WTC11 (cell line): ENCODE measurements around the gene C5orf58. TPM values are rescaled to one million over a fixed set of nuclear protein-coding genes. Genes with fewer than 3 reads are reported as not detected.

ENCODE experiments used
- ATAC-seq: fragments of 200-7000 bp; cut with Tn5 transposase; 2 replicates; pipeline ENCODE4 v1.10.0; 2021; ENCODE audit warnings: mild to moderate bottlenecking, moderate library complexity
- CTCF ChIA-PET: fragments of 300-600 bp; sonication (Branson Sonifier 250); formaldehyde crosslinking; loops from one replicate; lab custom pipeline; 2021; ENCODE audit warnings: antibody characterized with exemption; lab: Charles Lee
- POLR2A ChIA-PET: fragments of 350-600 bp; sonication (Branson Sonifier 250); formaldehyde crosslinking; loops from one replicate; lab custom pipeline; 2021; ENCODE audit warnings: antibody characterized with exemption; lab: Charles Lee
- DNase-seq: peaks from one replicate; pipeline ENCODE4 v3.0.0; 2021; ENCODE audit warnings: low spot score
- H3K27ac Mint-ChIP-seq: 2 replicates; pipeline ENCODE4 v1.8.0; 2021; ENCODE audit warnings: mixed read lengths
- H3K27me3 Mint-ChIP-seq: 2 replicates; pipeline ENCODE4 v1.8.0; 2021; ENCODE audit warnings: low read depth, mild to moderate bottlenecking, moderate library complexity, mixed read lengths
- H3K36me3 Mint-ChIP-seq: 2 replicates; pipeline ENCODE4 v1.8.0; 2021; ENCODE audit warnings: mixed read lengths
- H3K4me1 Mint-ChIP-seq: 2 replicates; pipeline ENCODE4 v1.8.0; 2022; ENCODE audit warnings: mixed read lengths
- H3K4me3 Mint-ChIP-seq: 2 replicates; pipeline ENCODE4 v1.8.0; 2021; ENCODE audit warnings: mild to moderate bottlenecking, moderate library complexity, mixed read lengths
- H3K9me3 Mint-ChIP-seq: 2 replicates; pipeline ENCODE4 v1.8.0; 2021; ENCODE audit warnings: mixed read lengths
- CREM ChIP-seq: sonication (generic); formaldehyde crosslinking; IDR thresholded peaks from 2 replicates; pipeline ENCODE4 v1.8.1; 2022; ENCODE audit warnings: mild to moderate bottlenecking, missing genetic modification reagents, moderate library complexity
- GTF2I ChIP-seq: fragments of 250-450 bp; sonication (Bioruptor Pico); conservative IDR thresholded peaks from 2 replicates; pipeline ENCODE4 v1.4.0; 2021; ENCODE audit warnings: mild to moderate bottlenecking
- JAZF1 ChIP-seq: fragments of 250-450 bp; sonication (Bioruptor Pico); IDR thresholded peaks from 2 replicates; pipeline ENCODE4 v1.9.0; 2021; ENCODE audit warnings: moderate library complexity, mild to moderate bottlenecking, inconsistent platforms
- MXD4 ChIP-seq: fragments of 250-450 bp; sonication (Bioruptor Pico); IDR thresholded peaks from 2 replicates; pipeline ENCODE4 v1.8.0; 2021; ENCODE audit warnings: mild to moderate bottlenecking, moderate library complexity, borderline replicate concordance
- NFATC4 ChIP-seq: fragments of 250-450 bp; sonication (Bioruptor Pico); IDR thresholded peaks from 2 replicates; pipeline ENCODE4 v1.9.0; 2021; ENCODE audit warnings: mild to moderate bottlenecking
- NFE2L1 ChIP-seq: sonication (generic); formaldehyde crosslinking; IDR thresholded peaks from 2 replicates; pipeline ENCODE4 v1.8.1; 2023; ENCODE audit warnings: missing genetic modification reagents
- NR2C2 ChIP-seq: sonication (generic); formaldehyde crosslinking; IDR thresholded peaks from 2 replicates; pipeline ENCODE4 v1.8.0; 2022; ENCODE audit warnings: mild to moderate bottlenecking, missing genetic modification reagents
- SMAD3 ChIP-seq: sonication (generic); formaldehyde crosslinking; IDR thresholded peaks from 2 replicates; pipeline ENCODE4 v1.8.0; 2022; ENCODE audit warnings: missing genetic modification reagents, mild to moderate bottlenecking, borderline replicate concordance
- SOX15 ChIP-seq: fragments of 250-450 bp; sonication (Bioruptor Pico); IDR thresholded peaks from 2 replicates; pipeline ENCODE4 v1.9.0; 2021; ENCODE audit warnings: mild to moderate bottlenecking
- TEAD1 ChIP-seq: sonication (generic); formaldehyde crosslinking; IDR thresholded peaks from 2 replicates; pipeline ENCODE4 v1.8.0; 2022; ENCODE audit warnings: mild to moderate bottlenecking, missing genetic modification reagents
- TP53 ChIP-seq: sonication (generic); formaldehyde crosslinking; IDR thresholded peaks from 2 replicates; pipeline ENCODE4 v1.8.1; 2023; ENCODE audit warnings: mild to moderate bottlenecking, missing genetic modification reagents
- ZNF121 ChIP-seq: sonication (generic); formaldehyde crosslinking; IDR thresholded peaks from 2 replicates; pipeline ENCODE4 v1.8.0; 2023; ENCODE audit warnings: missing genetic modification reagents
- ZNF396 ChIP-seq: fragments of 250-450 bp; sonication (Bioruptor Pico); IDR thresholded peaks from 2 replicates; pipeline ENCODE4 v1.8.0; 2021; ENCODE audit warnings: mild to moderate bottlenecking, moderate library complexity, borderline replicate concordance
- ZNF416 ChIP-seq: fragments of 250-450 bp; sonication (Bioruptor Pico); IDR thresholded peaks from 2 replicates; pipeline ENCODE4 v1.9.0; 2021; ENCODE audit warnings: mild to moderate bottlenecking, inconsistent platforms
- ZNF423 ChIP-seq: fragments of 250-450 bp; sonication (Bioruptor Pico); IDR thresholded peaks from 2 replicates; pipeline ENCODE4 v2.1.2; 2022; ENCODE audit warnings: mild to moderate bottlenecking, moderate library complexity
- total RNA-seq: library from RNA; stranded (reverse); gene quantifications from 3 replicates; pipeline ENCODE4 v1.2.3, GENCODE V29; 2021
- TF ChIP-seq, protein P1 (sequence below): sonication (generic); formaldehyde crosslinking; IDR thresholded peaks from 2 replicates; pipeline ENCODE4 v1.8.0; 2023; ENCODE audit warnings: mild to moderate bottlenecking, missing genetic modification reagents
- TF ChIP-seq, protein P2 (sequence below): sonication (generic); formaldehyde crosslinking; IDR thresholded peaks from 2 replicates; pipeline ENCODE4 v1.8.0; 2022; ENCODE audit warnings: mild to moderate bottlenecking, missing genetic modification reagents
- TF ChIP-seq, protein P3 (sequence below): sonication (generic); formaldehyde crosslinking; IDR thresholded peaks from 2 replicates; pipeline ENCODE4 v1.8.1; 2023; ENCODE audit warnings: mild to moderate bottlenecking, missing genetic modification reagents, borderline replicate concordance
- TF ChIP-seq, protein P4 (sequence below): sonication (generic); formaldehyde crosslinking; IDR thresholded peaks from 2 replicates; pipeline ENCODE4 v1.8.1; 2023; ENCODE audit warnings: mild to moderate bottlenecking, missing genetic modification reagents, moderate library complexity
- TF ChIP-seq, protein P5 (sequence below): sonication (generic); formaldehyde crosslinking; conservative IDR thresholded peaks from 2 replicates; pipeline ENCODE4 v1.8.1; 2022; ENCODE audit warnings: mild to moderate bottlenecking, missing genetic modification reagents
- TF ChIP-seq, protein P6 (sequence below): sonication (generic); formaldehyde crosslinking; IDR thresholded peaks from 2 replicates; pipeline ENCODE4 v1.8.0; 2022; ENCODE audit warnings: mild to moderate bottlenecking, missing genetic modification reagents
- TF ChIP-seq, protein P7 (sequence below): fragments of 250-450 bp; sonication (Bioruptor Pico); conservative IDR thresholded peaks from 2 replicates; pipeline ENCODE4 v1.9.0; 2021; ENCODE audit warnings: mild to moderate bottlenecking
- TF ChIP-seq, protein P8 (sequence below): sonication (generic); formaldehyde crosslinking; IDR thresholded peaks from 2 replicates; pipeline ENCODE4 v1.8.1; 2023; ENCODE audit warnings: mild to moderate bottlenecking, missing genetic modification reagents

Gene C5orf58
- total RNA-seq, 1 experiment from 2014 or later = 2.0 TPM

DNA sequence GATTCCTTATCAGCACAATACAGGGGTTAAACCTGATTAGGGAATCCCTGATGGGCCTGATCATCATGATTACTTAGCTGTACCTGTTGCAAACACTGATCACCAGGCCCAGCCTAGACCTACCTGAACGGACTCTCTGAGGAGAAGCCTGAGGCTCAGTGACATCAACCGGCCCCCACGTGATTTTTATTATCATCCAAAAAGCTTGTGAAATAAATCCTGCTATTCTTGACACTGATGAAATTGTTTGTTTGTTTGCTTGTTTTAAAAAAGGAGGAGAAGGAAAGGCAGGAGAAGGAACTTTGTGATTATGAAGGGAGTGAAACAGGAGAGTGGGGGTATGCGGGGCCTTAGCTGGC, 46.7 kb downstream of the C5orf58 start:
- H3K4me3 Mint-ChIP-seq = no peak overlapping the region

DNA sequence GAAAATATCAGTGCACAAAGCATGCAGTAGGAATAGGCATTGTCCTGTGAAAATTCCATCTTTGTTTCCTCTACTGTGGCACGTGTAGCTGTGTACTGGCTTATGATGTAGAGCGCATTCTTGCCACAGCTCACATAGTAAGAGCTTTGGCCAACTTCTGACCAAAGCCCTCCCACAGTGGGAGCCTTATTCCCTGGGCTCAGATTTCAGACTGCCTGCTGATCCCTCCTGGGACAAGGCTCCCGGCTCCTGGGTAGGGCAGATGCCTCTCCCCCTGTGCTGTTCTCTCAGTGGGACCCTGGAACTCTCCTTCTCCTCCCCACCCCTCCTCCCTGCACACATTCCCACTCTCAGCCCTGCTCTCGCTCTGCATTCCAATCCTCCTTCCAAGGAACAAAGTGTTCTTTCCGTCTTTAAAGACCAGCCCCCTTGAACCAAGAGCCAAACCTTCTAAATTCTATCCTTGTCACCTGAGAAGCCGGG, 47.3 kb downstream of the C5orf58 start:
- H3K27ac Mint-ChIP-seq = peak overlapping the region; percentile 88
- peak; percentile 37 for DNase-seq
- POLR2A ChIA-PET = no interaction called here
- peaks cover 20% of the 10 kb centered on the region for H3K36me3 Mint-ChIP-seq
- peaks cover 47% of the 10 kb centered on the region for H3K4me1 Mint-ChIP-seq
- no peak overlapping the region for H3K4me3 Mint-ChIP-seq
- peak; percentile 68 for ATAC-seq
- CTCF ChIA-PET = interaction anchor here (0.8 to 2.0 kb wide), 4 partner anchors 14 to 128 kb away, joined by 3 to 11 read pairs (median 8); no protein-coding TSS in a partner anchor
- peaks cover 29% of the 10 kb centered on the region for H3K27me3 Mint-ChIP-seq
- peaks cover 22% of the 10 kb centered on the region for H3K9me3 Mint-ChIP-seq
- TF ChIP-seq, protein P1, sequence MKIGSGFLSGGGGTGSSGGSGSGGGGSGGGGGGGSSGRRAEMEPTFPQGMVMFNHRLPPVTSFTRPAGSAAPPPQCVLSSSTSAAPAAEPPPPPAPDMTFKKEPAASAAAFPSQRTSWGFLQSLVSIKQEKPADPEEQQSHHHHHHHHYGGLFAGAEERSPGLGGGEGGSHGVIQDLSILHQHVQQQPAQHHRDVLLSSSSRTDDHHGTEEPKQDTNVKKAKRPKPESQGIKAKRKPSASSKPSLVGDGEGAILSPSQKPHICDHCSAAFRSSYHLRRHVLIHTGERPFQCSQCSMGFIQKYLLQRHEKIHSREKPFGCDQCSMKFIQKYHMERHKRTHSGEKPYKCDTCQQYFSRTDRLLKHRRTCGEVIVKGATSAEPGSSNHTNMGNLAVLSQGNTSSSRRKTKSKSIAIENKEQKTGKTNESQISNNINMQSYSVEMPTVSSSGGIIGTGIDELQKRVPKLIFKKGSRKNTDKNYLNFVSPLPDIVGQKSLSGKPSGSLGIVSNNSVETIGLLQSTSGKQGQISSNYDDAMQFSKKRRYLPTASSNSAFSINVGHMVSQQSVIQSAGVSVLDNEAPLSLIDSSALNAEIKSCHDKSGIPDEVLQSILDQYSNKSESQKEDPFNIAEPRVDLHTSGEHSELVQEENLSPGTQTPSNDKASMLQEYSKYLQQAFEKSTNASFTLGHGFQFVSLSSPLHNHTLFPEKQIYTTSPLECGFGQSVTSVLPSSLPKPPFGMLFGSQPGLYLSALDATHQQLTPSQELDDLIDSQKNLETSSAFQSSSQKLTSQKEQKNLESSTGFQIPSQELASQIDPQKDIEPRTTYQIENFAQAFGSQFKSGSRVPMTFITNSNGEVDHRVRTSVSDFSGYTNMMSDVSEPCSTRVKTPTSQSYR = no peak
- TF ChIP-seq NFE2L1 (CRISPR knock-in tag) = no peak
- no peak for TF ChIP-seq NFATC4 (CRISPR knock-in tag)
- TF ChIP-seq, protein P2, sequence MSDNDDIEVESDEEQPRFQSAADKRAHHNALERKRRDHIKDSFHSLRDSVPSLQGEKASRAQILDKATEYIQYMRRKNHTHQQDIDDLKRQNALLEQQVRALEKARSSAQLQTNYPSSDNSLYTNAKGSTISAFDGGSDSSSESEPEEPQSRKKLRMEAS (CRISPR knock-in tag) = 0 out of 2 replicates have a peak, but pooled peaks have one; percentile 33
- TF ChIP-seq, protein P3, sequence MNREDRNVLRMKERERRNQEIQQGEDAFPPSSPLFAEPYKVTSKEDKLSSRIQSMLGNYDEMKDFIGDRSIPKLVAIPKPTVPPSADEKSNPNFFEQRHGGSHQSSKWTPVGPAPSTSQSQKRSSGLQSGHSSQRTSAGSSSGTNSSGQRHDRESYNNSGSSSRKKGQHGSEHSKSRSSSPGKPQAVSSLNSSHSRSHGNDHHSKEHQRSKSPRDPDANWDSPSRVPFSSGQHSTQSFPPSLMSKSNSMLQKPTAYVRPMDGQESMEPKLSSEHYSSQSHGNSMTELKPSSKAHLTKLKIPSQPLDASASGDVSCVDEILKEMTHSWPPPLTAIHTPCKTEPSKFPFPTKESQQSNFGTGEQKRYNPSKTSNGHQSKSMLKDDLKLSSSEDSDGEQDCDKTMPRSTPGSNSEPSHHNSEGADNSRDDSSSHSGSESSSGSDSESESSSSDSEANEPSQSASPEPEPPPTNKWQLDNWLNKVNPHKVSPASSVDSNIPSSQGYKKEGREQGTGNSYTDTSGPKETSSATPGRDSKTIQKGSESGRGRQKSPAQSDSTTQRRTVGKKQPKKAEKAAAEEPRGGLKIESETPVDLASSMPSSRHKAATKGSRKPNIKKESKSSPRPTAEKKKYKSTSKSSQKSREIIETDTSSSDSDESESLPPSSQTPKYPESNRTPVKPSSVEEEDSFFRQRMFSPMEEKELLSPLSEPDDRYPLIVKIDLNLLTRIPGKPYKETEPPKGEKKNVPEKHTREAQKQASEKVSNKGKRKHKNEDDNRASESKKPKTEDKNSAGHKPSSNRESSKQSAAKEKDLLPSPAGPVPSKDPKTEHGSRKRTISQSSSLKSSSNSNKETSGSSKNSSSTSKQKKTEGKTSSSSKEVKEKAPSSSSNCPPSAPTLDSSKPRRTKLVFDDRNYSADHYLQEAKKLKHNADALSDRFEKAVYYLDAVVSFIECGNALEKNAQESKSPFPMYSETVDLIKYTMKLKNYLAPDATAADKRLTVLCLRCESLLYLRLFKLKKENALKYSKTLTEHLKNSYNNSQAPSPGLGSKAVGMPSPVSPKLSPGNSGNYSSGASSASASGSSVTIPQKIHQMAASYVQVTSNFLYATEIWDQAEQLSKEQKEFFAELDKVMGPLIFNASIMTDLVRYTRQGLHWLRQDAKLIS (CRISPR knock-in tag) = no peak
- TF ChIP-seq, protein P4, sequence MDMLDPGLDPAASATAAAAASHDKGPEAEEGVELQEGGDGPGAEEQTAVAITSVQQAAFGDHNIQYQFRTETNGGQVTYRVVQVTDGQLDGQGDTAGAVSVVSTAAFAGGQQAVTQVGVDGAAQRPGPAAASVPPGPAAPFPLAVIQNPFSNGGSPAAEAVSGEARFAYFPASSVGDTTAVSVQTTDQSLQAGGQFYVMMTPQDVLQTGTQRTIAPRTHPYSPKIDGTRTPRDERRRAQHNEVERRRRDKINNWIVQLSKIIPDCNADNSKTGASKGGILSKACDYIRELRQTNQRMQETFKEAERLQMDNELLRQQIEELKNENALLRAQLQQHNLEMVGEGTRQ (CRISPR knock-in tag) = no peak
- no peak for TF ChIP-seq MXD4 (CRISPR knock-in tag)
- TF ChIP-seq, protein P5, sequence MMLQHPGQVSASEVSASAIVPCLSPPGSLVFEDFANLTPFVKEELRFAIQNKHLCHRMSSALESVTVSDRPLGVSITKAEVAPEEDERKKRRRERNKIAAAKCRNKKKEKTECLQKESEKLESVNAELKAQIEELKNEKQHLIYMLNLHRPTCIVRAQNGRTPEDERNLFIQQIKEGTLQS (CRISPR knock-in tag) = no peak
- TF ChIP-seq ZNF423 (CRISPR knock-in tag) = peak; percentile 98
- TF ChIP-seq, protein P6, sequence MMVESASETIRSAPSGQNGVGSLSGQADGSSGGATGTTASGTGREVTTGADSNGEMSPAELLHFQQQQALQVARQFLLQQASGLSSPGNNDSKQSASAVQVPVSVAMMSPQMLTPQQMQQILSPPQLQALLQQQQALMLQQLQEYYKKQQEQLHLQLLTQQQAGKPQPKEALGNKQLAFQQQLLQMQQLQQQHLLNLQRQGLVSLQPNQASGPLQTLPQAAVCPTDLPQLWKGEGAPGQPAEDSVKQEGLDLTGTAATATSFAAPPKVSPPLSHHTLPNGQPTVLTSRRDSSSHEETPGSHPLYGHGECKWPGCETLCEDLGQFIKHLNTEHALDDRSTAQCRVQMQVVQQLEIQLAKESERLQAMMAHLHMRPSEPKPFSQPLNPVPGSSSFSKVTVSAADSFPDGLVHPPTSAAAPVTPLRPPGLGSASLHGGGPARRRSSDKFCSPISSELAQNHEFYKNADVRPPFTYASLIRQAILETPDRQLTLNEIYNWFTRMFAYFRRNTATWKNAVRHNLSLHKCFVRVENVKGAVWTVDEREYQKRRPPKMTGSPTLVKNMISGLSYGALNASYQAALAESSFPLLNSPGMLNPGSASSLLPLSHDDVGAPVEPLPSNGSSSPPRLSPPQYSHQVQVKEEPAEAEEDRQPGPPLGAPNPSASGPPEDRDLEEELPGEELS (CRISPR knock-in tag) = no peak
- no peak for TF ChIP-seq ZNF416 (CRISPR knock-in tag)
- TF ChIP-seq ZNF121 (CRISPR knock-in tag) = no peak
- TF ChIP-seq TP53 (CRISPR knock-in tag) = no peak
- no peak for TF ChIP-seq SMAD3 (CRISPR knock-in tag)
- no peak for TF ChIP-seq SOX15 (CRISPR knock-in tag)
- TF ChIP-seq, protein P7, sequence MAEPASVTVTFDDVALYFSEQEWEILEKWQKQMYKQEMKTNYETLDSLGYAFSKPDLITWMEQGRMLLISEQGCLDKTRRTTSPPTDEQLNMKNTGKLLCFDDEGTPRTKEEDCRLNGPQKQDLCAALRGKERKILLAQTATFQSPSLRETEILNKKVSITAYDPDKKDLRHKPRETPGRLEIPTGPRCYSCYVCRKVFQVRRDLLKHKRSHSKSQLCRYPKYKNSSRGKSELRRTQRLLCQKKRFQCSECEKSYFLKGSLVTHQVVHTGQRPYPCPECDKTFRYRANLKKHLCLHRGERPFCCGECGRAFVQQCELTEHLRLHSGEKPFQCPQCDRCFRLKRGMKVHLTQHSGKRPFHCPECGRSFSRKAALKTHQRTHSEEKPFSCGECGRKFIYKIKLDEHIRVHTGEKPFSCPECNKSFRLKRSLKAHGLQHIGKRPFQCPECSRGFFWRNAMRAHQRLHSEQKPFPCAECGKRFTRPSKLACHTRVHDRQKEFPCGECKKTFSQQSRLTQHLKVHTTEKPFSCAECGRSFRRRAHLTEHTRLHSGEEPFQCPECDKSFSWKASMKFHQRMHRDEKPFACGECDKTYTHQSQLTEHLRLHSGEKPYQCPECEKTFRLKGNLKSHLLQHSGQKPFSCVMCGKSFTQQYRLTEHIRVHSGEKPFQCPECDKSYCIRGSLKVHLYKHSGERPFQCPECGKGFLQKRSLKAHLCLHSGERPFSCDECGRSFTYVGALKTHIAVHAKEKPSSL (CRISPR knock-in tag) = no peak
- TF ChIP-seq ZNF396 = no peak
- no peak for TF ChIP-seq JAZF1 (CRISPR knock-in tag)
- TF ChIP-seq TEAD1 (CRISPR knock-in tag) = peak; percentile 55; the same call in 1 of the 2 replicates
- TF ChIP-seq, protein P8, sequence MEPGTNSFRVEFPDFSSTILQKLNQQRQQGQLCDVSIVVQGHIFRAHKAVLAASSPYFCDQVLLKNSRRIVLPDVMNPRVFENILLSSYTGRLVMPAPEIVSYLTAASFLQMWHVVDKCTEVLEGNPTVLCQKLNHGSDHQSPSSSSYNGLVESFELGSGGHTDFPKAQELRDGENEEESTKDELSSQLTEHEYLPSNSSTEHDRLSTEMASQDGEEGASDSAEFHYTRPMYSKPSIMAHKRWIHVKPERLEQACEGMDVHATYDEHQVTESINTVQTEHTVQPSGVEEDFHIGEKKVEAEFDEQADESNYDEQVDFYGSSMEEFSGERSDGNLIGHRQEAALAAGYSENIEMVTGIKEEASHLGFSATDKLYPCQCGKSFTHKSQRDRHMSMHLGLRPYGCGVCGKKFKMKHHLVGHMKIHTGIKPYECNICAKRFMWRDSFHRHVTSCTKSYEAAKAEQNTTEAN (CRISPR knock-in tag) = no peak

More for the DNA sequence above, 46.7 kb downstream of the C5orf58 start:
- ChIA-PET CTCF (interaction anchor here (0.8 to 2.0 kb wide), 6 partner anchors 12 to 129 kb away, joined by 3 to 11 read pairs (median 4); no protein-coding TSS in a partner anchor), POLR2A (no interaction called here)
- Mint-ChIP-seq H3K9me3 (peaks cover 17% of the 10 kb centered on the region), H3K27me3 (peaks cover 31% of the 10 kb centered on the region), H3K36me3 (peaks cover 15% of the 10 kb centered on the region), H3K4me1 (peaks cover 48% of the 10 kb centered on the region), H3K27ac (no peak overlapping the region)
- ATAC-seq (no peak), DNase-seq (no peak)
- TF ChIP-seq GTF2I (CRISPR knock-in tag) = no peak
- TF ChIP-seq NR2C2 = no peak
- no peak for TF ChIP-seq CREM (CRISPR knock-in tag)
